Liver (tissue), 3 donors: Measurements from ENCODE around the gene PRR9.

ENCODE experiments used
- RAD21 ChIP-seq, 2 donors: IDR thresholded peaks; 2 replicates each; pipeline ENCODE4 v1.6.1; 2016; ENCODE audit warnings: antibody characterized with exemption in 2 of 2, mild to moderate bottlenecking in 2 of 2
- REST ChIP-seq: IDR thresholded peaks from 2 replicates; pipeline ENCODE4 v1.6.1; 2016; ENCODE audit warnings: antibody characterized with exemption, mild to moderate bottlenecking
- RXRA ChIP-seq, 2 donors: IDR thresholded peaks; 2 replicates each; pipeline ENCODE4 v1.6.1; 2017 to 2018; ENCODE audit warnings: antibody characterized with exemption in 2 of 2, mild to moderate bottlenecking in 1 of 2
- TF ChIP-seq, protein P1 (sequence below): fragments of 150-350 bp; IDR thresholded peaks from 2 replicates; pipeline ENCODE4 v1.5.1; 2017; ENCODE audit warnings: improper control_type of control experiment, low read depth, low read length; ENCODE audit not compliant: missing input control
- donor health status: healthy.
- donor health status: healthy.

GRCh38 chr1:153194331-153195050 lies 22.9 kb upstream of the PRR9 start:
- TF ChIP-seq RXRA (IDR thresholded peaks at IDR 0.05) (no peak), RAD21 (IDR thresholded peaks at IDR 0.05) (no peak), REST (no peak)
- TF ChIP-seq, protein P1, sequence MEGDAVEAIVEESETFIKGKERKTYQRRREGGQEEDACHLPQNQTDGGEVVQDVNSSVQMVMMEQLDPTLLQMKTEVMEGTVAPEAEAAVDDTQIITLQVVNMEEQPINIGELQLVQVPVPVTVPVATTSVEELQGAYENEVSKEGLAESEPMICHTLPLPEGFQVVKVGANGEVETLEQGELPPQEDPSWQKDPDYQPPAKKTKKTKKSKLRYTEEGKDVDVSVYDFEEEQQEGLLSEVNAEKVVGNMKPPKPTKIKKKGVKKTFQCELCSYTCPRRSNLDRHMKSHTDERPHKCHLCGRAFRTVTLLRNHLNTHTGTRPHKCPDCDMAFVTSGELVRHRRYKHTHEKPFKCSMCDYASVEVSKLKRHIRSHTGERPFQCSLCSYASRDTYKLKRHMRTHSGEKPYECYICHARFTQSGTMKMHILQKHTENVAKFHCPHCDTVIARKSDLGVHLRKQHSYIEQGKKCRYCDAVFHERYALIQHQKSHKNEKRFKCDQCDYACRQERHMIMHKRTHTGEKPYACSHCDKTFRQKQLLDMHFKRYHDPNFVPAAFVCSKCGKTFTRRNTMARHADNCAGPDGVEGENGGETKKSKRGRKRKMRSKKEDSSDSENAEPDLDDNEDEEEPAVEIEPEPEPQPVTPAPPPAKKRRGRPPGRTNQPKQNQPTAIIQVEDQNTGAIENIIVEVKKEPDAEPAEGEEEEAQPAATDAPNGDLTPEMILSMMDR, result no peak
